HepG2 (cell line): Measurements from ENCODE around the gene POLR1C. TPM values are rescaled to one million over a fixed set of nuclear protein-coding genes. Genes with fewer than 3 reads are reported as not detected.

Experiments
- AGO2 ChIP-seq: fragments of 200-400 bp; formaldehyde crosslinking; optimal IDR thresholded peaks from 2 replicates; pipeline ENCODE3; 2017; ENCODE audit warnings: mild to moderate bottlenecking, low read depth, low read length, moderate library complexity
- CBFB ChIP-seq: sonication (generic); formaldehyde crosslinking; IDR thresholded peaks from 2 replicates; pipeline ENCODE4 v1.4.0; 2020; ENCODE audit warnings: missing genetic modification reagents
- HNF4A ChIP-seq: sonication (generic); formaldehyde crosslinking; IDR thresholded peaks from 2 replicates; pipeline ENCODE4 v1.4.0; 2020; ENCODE audit warnings: missing genetic modification reagents
- MIER2 ChIP-seq: IDR thresholded peaks from 2 replicates; pipeline ENCODE4 v1.6.1; 2016; ENCODE audit warnings: missing biosample characterization, missing genetic modification reagents
- PHF8 ChIP-seq: sonication (generic); formaldehyde crosslinking; IDR thresholded peaks from 2 replicates; pipeline ENCODE4 v1.5.0; 2020; ENCODE audit warnings: missing genetic modification reagents
- RXRA ChIP-seq: sonication (generic); formaldehyde crosslinking; IDR thresholded peaks from 2 replicates; pipeline ENCODE4 v1.5.1; 2020; ENCODE audit warnings: missing genetic modification reagents
- ZNF441 ChIP-seq: sonication (generic); formaldehyde crosslinking; IDR thresholded peaks from 2 replicates; pipeline ENCODE4 v1.7.0; 2021; ENCODE audit warnings: missing genetic modification reagents, borderline replicate concordance
- ZNF460 ChIP-seq: sonication (generic); formaldehyde crosslinking; IDR thresholded peaks from 2 replicates; pipeline ENCODE4 v1.5.1; 2020; ENCODE audit warnings: missing genetic modification reagents, mild to moderate bottlenecking, borderline replicate concordance
- ZNF546 ChIP-seq: sonication (generic); formaldehyde crosslinking; conservative IDR thresholded peaks from 2 replicates; pipeline ENCODE4 v1.8.1; 2023; ENCODE audit warnings: mild to moderate bottlenecking, missing genetic modification reagents
- ZSCAN21 ChIP-seq: sonication (generic); formaldehyde crosslinking; IDR thresholded peaks from 2 replicates; pipeline ENCODE4 v1.8.0; 2022; ENCODE audit warnings: mild to moderate bottlenecking, missing genetic modification reagents, moderate library complexity, borderline replicate concordance
- ZZZ3 ChIP-seq: sonication (generic); formaldehyde crosslinking; IDR thresholded peaks from 2 replicates; pipeline ENCODE4 v1.4.0; 2020; ENCODE audit warnings: missing genetic modification reagents, mild to moderate bottlenecking, borderline replicate concordance
- polyA plus RNA-seq, 8 experiments: library from polyadenylated mRNA; depleted of rRNA in 3 of 8; stranded (reverse) in 7 of 8; unstranded in 1 of 8; fragments of >200 nt; fragmentation: Illumina TruSeq in 4 of 8; extraction: Trizol in 4 of 8; gene quantifications; 2 replicates each; pipeline versions ENCODE4 v1.2.1 to v1.2.3, GENCODE V29; 2011 to 2016; ENCODE audit warnings: low read depth in 4 of 8, missing spikeins in 1 of 8, mixed read lengths in 1 of 8; ENCODE audit not compliant: insufficient read depth in 1 of 8
- total RNA-seq, 5 experiments: library from RNA; depleted of rRNA; stranded (reverse); fragments of >200 nt; fragmentation: Illumina TruSeq; extraction: Trizol; gene quantifications; 2 replicates each; pipeline ENCODE4 v1.2.3, GENCODE V29; 2016; ENCODE audit warnings: low read depth in 1 of 5
- TF ChIP-seq, protein P1 (sequence below), 2 experiments: sonication (generic) in 1 of 2; formaldehyde crosslinking in 1 of 2; IDR thresholded peaks; 2 replicates each; pipeline versions ENCODE4 v1.4.0 to v1.6.1; 2016 to 2020; ENCODE audit warnings: borderline replicate concordance in 1 of 2, low read depth in 1 of 2, mild to moderate bottlenecking in 1 of 2, missing genetic modification reagents in 1 of 2
- TF ChIP-seq, protein P2 (sequence below): sonication (generic); formaldehyde crosslinking; IDR thresholded peaks from 2 replicates; pipeline ENCODE4 v1.5.0; 2020; ENCODE audit warnings: missing genetic modification reagents, mild to moderate bottlenecking, borderline replicate concordance
- TF ChIP-seq, protein P3 (sequence below): sonication (generic); formaldehyde crosslinking; IDR thresholded peaks from 2 replicates; pipeline ENCODE4 v1.8.1; 2023; ENCODE audit warnings: mild to moderate bottlenecking, missing genetic modification reagents
- TF ChIP-seq, protein P4 (sequence below): sonication (generic); formaldehyde crosslinking; IDR thresholded peaks from 2 replicates; pipeline ENCODE4 v1.4.0; 2020; ENCODE audit warnings: missing genetic modification reagents

The POLR1C gene
- total and polyA plus RNA-seq, 2 of the 13 experiments (the other 11 are each of a cell fraction or from before 2014, with no cell fraction given): 62.6 to 72.2 TPM

DNA sequence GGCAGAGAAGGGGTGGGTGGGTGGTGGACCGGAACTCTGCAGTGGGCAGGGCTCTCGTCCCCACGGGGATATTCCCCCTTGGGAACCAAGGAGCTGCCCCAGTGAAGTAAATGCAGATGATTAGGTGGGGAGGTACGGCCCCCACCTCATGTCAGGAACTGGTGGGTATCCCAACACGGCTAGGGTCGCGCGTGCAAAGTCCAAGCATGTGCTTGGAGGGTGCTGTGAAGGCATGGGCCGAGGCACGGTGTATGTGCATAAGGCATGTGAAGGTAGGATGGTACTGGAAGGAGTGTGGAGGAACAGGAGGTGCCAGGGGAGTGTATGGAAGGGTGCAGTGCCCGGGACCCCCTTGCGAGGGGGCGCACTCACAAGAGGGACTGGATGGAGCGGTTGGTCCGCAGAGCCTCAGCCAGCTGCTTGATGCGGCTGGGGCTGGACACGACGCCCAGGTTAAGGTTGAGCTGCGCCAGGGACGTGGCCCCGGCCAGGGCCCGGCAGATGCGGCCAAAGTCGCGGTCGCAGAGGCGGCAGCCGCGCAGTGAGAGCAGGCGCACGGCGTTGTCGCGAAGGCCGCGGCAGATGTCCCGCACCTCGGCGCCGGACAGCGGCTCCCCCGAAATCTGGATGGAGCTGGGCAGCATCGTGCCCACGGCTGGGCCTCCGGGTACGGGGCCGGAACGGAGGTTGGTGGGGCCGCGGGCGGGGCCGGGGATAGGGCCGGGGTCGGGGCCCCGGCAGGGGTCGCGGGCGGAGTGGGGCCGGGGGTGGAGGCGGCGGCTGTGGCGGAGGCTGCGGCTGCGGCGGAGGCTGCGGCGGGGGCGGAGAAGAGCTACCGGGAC, 7.5 kb upstream of the POLR1C start (continued):
- TF ChIP-seq, protein P1, sequence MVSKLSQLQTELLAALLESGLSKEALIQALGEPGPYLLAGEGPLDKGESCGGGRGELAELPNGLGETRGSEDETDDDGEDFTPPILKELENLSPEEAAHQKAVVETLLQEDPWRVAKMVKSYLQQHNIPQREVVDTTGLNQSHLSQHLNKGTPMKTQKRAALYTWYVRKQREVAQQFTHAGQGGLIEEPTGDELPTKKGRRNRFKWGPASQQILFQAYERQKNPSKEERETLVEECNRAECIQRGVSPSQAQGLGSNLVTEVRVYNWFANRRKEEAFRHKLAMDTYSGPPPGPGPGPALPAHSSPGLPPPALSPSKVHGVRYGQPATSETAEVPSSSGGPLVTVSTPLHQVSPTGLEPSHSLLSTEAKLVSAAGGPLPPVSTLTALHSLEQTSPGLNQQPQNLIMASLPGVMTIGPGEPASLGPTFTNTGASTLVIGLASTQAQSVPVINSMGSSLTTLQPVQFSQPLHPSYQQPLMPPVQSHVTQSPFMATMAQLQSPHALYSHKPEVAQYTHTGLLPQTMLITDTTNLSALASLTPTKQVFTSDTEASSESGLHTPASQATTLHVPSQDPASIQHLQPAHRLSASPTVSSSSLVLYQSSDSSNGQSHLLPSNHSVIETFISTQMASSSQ (IDR thresholded peaks at IDR 0.05; ENCODE audit: low read depth): no peak
- TF ChIP-seq, protein P1 (CRISPR knock-in tag; IDR thresholded peaks at IDR 0.05; ENCODE audit: borderline replicate concordance): 0 out of 2 replicates have a peak, but pooled peaks have one; percentile 24
- TF ChIP-seq ZNF460 (CRISPR knock-in tag): no peak
- TF ChIP-seq ZSCAN21 (CRISPR knock-in tag): peak; percentile 76; the same call in 1 of the 2 replicates
- no peak; the same call in 1 of the 2 replicates for TF ChIP-seq ZNF546 (CRISPR knock-in tag)
- TF ChIP-seq AGO2: no peak
- TF ChIP-seq ZZZ3 (CRISPR knock-in tag): no peak
- peak; percentile 80 for TF ChIP-seq HNF4A
- TF ChIP-seq MIER2: no peak
- TF ChIP-seq ZNF441 (CRISPR knock-in tag): peak; percentile 66; the same call in 1 of the 2 replicates
- TF ChIP-seq, protein P2, sequence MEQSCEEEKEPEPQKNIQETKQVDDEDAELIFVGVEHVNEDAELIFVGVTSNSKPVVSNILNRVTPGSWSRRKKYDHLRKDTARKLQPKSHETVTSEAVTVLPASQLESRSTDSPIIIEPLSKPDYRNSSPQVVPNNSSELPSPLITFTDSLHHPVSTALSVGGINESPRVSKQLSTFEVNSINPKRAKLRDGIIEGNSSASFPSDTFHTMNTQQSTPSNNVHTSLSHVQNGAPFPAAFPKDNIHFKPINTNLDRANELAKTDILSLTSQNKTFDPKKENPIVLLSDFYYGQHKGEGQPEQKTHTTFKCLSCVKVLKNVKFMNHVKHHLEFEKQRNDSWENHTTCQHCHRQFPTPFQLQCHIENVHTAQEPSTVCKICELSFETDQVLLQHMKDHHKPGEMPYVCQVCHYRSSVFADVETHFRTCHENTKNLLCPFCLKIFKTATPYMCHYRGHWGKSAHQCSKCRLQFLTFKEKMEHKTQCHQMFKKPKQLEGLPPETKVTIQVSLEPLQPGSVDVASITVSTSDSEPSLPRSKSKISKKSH: peak; percentile 80; the same call in 1 of the 2 replicates
- TF ChIP-seq, protein P3, sequence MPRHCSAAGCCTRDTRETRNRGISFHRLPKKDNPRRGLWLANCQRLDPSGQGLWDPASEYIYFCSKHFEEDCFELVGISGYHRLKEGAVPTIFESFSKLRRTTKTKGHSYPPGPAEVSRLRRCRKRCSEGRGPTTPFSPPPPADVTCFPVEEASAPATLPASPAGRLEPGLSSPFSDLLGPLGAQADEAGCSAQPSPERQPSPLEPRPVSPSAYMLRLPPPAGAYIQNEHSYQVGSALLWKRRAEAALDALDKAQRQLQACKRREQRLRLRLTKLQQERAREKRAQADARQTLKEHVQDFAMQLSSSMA: 0 out of 2 replicates have a peak, but pooled peaks have one; percentile 43
- 0 out of 2 replicates have a peak, but pooled peaks have one; percentile 22 for TF ChIP-seq PHF8 (CRISPR knock-in tag)
- TF ChIP-seq, protein P4, sequence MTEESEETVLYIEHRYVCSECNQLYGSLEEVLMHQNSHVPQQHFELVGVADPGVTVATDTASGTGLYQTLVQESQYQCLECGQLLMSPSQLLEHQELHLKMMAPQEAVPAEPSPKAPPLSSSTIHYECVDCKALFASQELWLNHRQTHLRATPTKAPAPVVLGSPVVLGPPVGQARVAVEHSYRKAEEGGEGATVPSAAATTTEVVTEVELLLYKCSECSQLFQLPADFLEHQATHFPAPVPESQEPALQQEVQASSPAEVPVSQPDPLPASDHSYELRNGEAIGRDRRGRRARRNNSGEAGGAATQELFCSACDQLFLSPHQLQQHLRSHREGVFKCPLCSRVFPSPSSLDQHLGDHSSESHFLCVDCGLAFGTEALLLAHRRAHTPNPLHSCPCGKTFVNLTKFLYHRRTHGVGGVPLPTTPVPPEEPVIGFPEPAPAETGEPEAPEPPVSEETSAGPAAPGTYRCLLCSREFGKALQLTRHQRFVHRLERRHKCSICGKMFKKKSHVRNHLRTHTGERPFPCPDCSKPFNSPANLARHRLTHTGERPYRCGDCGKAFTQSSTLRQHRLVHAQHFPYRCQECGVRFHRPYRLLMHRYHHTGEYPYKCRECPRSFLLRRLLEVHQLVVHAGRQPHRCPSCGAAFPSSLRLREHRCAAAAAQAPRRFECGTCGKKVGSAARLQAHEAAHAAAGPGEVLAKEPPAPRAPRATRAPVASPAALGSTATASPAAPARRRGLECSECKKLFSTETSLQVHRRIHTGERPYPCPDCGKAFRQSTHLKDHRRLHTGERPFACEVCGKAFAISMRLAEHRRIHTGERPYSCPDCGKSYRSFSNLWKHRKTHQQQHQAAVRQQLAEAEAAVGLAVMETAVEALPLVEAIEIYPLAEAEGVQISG (CRISPR knock-in tag): peak; percentile 21; the same call in 1 of the 2 replicates
- peak; percentile 59; the same call in 1 of the 2 replicates for TF ChIP-seq RXRA (CRISPR knock-in tag)
- TF ChIP-seq CBFB (CRISPR knock-in tag): peak; percentile 29; the same call in 1 of the 2 replicates
